Pulmonary artery endothelial cell (primary cell): ENCODE data around the gene TMPRSS4. TPM values are rescaled to one million over a fixed set of nuclear protein-coding genes. Genes with fewer than 3 reads are reported as not detected.

Experiments used
- DNase-seq: peaks from one replicate; pipeline ENCODE4 v3.0.0-alpha.2; 2011; ENCODE audit warnings: low read depth, low spot score
- total RNA-seq: library from RNA; depleted of rRNA; stranded (reverse); fragments of >200 nt; gene quantifications from 2 replicates; pipeline ENCODE4 v1.2.3, GENCODE V29; 2014

TMPRSS4 gene
- total RNA-seq, 1 donor from 2014 or later, result not detected

- no peak for DNase-seq
Measured at GRCh38 chr11:118104491-118104890, 27.6 kb downstream of the TMPRSS4 start.

- DNase-seq, result no peak
Measured at GRCh38 chr11:118105657-118106305, 28.9 kb downstream of the TMPRSS4 start.

- DNase-seq, result no peak
Measured at GRCh38 chr11:118106789-118107335, 30.0 kb downstream of the TMPRSS4 start.

GRCh38 chr11:118108513-118108912 is 31.6 kb downstream of the TMPRSS4 start:
- DNase-seq, result no peak

- DNase-seq, result no peak
Measured at GRCh38 chr11:118109231-118109630, 32.4 kb downstream of the TMPRSS4 start.

GRCh38 chr11:118111019-118111743 is 34.3 kb downstream of the TMPRSS4 start:
- DNase-seq, result no peak

GRCh38 chr11:118111744-118112035 is 34.8 kb downstream of the TMPRSS4 start:
- DNase-seq, result no peak

GRCh38 chr11:118112711-118113430 is 36.0 kb downstream of the TMPRSS4 start:
- DNase-seq, result no peak

GRCh38 chr11:118114266-118114665 is 37.4 kb downstream of the TMPRSS4 start:
- DNase-seq, result no peak

- no peak for DNase-seq
Measured at GRCh38 chr11:118115048-118115447, 38.2 kb downstream of the TMPRSS4 start.

- DNase-seq, result no peak
Measured at GRCh38 chr11:118117790-118118601, 41.1 kb downstream of the TMPRSS4 start.

GRCh38 chr11:118120793-118121192 is 43.9 kb downstream of the TMPRSS4 start:
- no peak for DNase-seq

- no peak for DNase-seq
Measured at GRCh38 chr11:118124929-118125535, 48.2 kb downstream of the TMPRSS4 start.

GRCh38 chr11:118126082-118126838 is 49.4 kb downstream of the TMPRSS4 start:
- DNase-seq, result no peak

- no peak for DNase-seq
Measured at GRCh38 chr11:118128310-118128709, 51.4 kb downstream of the TMPRSS4 start.

- DNase-seq, result no peak
Measured at GRCh38 chr11:118128721-118129470, 52.0 kb downstream of the TMPRSS4 start.

- no peak for DNase-seq
Measured at GRCh38 chr11:118129471-118130172, 52.7 kb downstream of the TMPRSS4 start.

- no peak for DNase-seq
Measured at GRCh38 chr11:118132385-118133151, 55.7 kb downstream of the TMPRSS4 start.
